Measurements from ENCODE around the gene ELL. TPM values are rescaled to one million over a fixed set of nuclear protein-coding genes. Genes with fewer than 3 reads are reported as not detected.

ELL gene
- total RNA-seq, 1 donor from 2014 or later = 27.0 TPM

- no peak for DNase-seq (ENCODE audit: low spot score)
- intact Hi-C loops (cut with micrococcal nuclease) = loop anchor here (5.0 kb wide), 1 partner anchor 348 kb away; no protein-coding TSS in a partner anchor
- Mint-ChIP-seq H3K27ac (no peak overlapping the region), H3K4me1 (ENCODE audit: low read depth) (peaks cover 15% of the 10 kb centered on the region), H3K36me3 (ENCODE audit: low read depth) (peaks cover 32% of the 10 kb centered on the region), H3K4me3 (ENCODE audit: low read depth) (no peak overlapping the region), H3K9me3 (peaks cover 5% of the 10 kb centered on the region), H3K27me3 (ENCODE audit: low read depth) (no peaks in the 10 kb centered on the region)
These were observed 82.6 kb downstream of the ELL start for GRCh38 chr19:18439025-18439909.

GRCh38 chr19:18438331-18439024, 83.4 kb downstream of the ELL start:
- H3K27me3 Mint-ChIP-seq (ENCODE audit: low read depth) = no peaks in the 10 kb centered on the region
- intact Hi-C loops (cut with micrococcal nuclease) = loop anchor here (5.0 kb wide), 1 partner anchor 349 kb away; no protein-coding TSS in a partner anchor
- peaks cover 5% of the 10 kb centered on the region for H3K9me3 Mint-ChIP-seq
- H3K27ac Mint-ChIP-seq = no peak overlapping the region
- peak overlapping the region; percentile 23 for H3K4me3 Mint-ChIP-seq (ENCODE audit: low read depth)
- peaks cover 27% of the 10 kb centered on the region for H3K36me3 Mint-ChIP-seq (ENCODE audit: low read depth)
- H3K4me1 Mint-ChIP-seq (ENCODE audit: low read depth) = peaks cover 15% of the 10 kb centered on the region
- DNase-seq (ENCODE audit: low spot score) = no peak

GRCh38 chr19:18437491-18438330, 84.2 kb downstream of the ELL start, which contains the start of gene ISYNA1:
Gene ISYNA1 (minus strand): TSS chr19:18438133. CDS start chr19:18437979, 154 bp downstream.
- no peak for DNase-seq (ENCODE audit: low spot score)
- intact Hi-C loops (cut with micrococcal nuclease) = loop anchor here (5.0 kb wide), 1 partner anchor 350 kb away; no protein-coding TSS in a partner anchor
- H3K27ac Mint-ChIP-seq = no peak within 1 kb of the TSS
- peaks cover 22% of the 10 kb centered on the region for H3K36me3 Mint-ChIP-seq (ENCODE audit: low read depth)
- no peaks in the 10 kb centered on the region for H3K27me3 Mint-ChIP-seq (ENCODE audit: low read depth)
- peak within 1 kb of the TSS; percentile 66 for H3K4me3 Mint-ChIP-seq (ENCODE audit: low read depth)
- H3K9me3 Mint-ChIP-seq = peaks cover 5% of the 10 kb centered on the region
- H3K4me1 Mint-ChIP-seq (ENCODE audit: low read depth) = peaks cover 15% of the 10 kb centered on the region

GRCh38 chr19:18436671-18437490, 85.0 kb downstream of the ELL start:
- H3K36me3 Mint-ChIP-seq (ENCODE audit: low read depth) = peaks cover 21% of the 10 kb centered on the region
- peaks cover 11% of the 10 kb centered on the region for H3K4me1 Mint-ChIP-seq (ENCODE audit: low read depth)
- no peak overlapping the region for H3K27ac Mint-ChIP-seq
- H3K4me3 Mint-ChIP-seq (ENCODE audit: low read depth) = peak overlapping the region; percentile 64
- DNase-seq (ENCODE audit: low spot score) = peak; percentile 65
- intact Hi-C loops (cut with micrococcal nuclease) = loop anchor here (5.0 kb wide), 1 partner anchor 350 kb away; no protein-coding TSS in a partner anchor
- no peaks in the 10 kb centered on the region for H3K27me3 Mint-ChIP-seq (ENCODE audit: low read depth)
- no peaks in the 10 kb centered on the region for H3K9me3 Mint-ChIP-seq

- intact Hi-C loops (cut with micrococcal nuclease) = loop anchor here (5.0 kb wide), 1 partner anchor 351 kb away; no protein-coding TSS in a partner anchor
- Mint-ChIP-seq H3K27me3 (ENCODE audit: low read depth) (no peaks in the 10 kb centered on the region), H3K9me3 (no peaks in the 10 kb centered on the region), H3K36me3 (ENCODE audit: low read depth) (peaks cover 23% of the 10 kb centered on the region), H3K27ac (no peak overlapping the region), H3K4me1 (ENCODE audit: low read depth) (peaks cover 11% of the 10 kb centered on the region), H3K4me3 (ENCODE audit: low read depth) (peak overlapping the region; percentile 55)
- DNase-seq (ENCODE audit: low spot score) = no peak
These were observed 85.8 kb downstream of the ELL start for GRCh38 chr19:18435842-18436670.

GRCh38 chr19:18435178-18435841, 86.6 kb downstream of the ELL start:
- no peak for DNase-seq (ENCODE audit: low spot score)
- H3K9me3 Mint-ChIP-seq = no peaks in the 10 kb centered on the region
- H3K27ac Mint-ChIP-seq = no peak overlapping the region
- peaks cover 11% of the 10 kb centered on the region for H3K4me1 Mint-ChIP-seq (ENCODE audit: low read depth)
- H3K36me3 Mint-ChIP-seq (ENCODE audit: low read depth) = peaks cover 23% of the 10 kb centered on the region
- intact Hi-C loops (cut with micrococcal nuclease) = loop anchor here (5.0 kb wide), 1 partner anchor 352 kb away; no protein-coding TSS in a partner anchor
- H3K27me3 Mint-ChIP-seq (ENCODE audit: low read depth) = no peaks in the 10 kb centered on the region
- H3K4me3 Mint-ChIP-seq (ENCODE audit: low read depth) = no peak overlapping the region

- no peak for DNase-seq (ENCODE audit: low spot score)
- H3K27ac Mint-ChIP-seq = no peak overlapping the region
- intact Hi-C loops (cut with micrococcal nuclease) = loop anchor here (5.0 kb wide), 1 partner anchor 353 kb away; no protein-coding TSS in a partner anchor
These were observed 87.3 kb downstream of the ELL start for GRCh38 chr19:18434411-18435175.

GRCh38 chr19:18433735-18434398, 88.0 kb downstream of the ELL start:
- Mint-ChIP-seq H3K27me3 (ENCODE audit: low read depth) (no peaks in the 10 kb centered on the region), H3K36me3 (ENCODE audit: low read depth) (peaks cover 23% of the 10 kb centered on the region), H3K4me1 (ENCODE audit: low read depth) (peaks cover 14% of the 10 kb centered on the region), H3K4me3 (ENCODE audit: low read depth) (no peak overlapping the region), H3K9me3 (no peaks in the 10 kb centered on the region), H3K27ac (no peak overlapping the region)
- intact Hi-C loops (cut with micrococcal nuclease) = no loop called here
- no peak for DNase-seq (ENCODE audit: low spot score)

More at GRCh38 chr19:18434411-18435175, 87.3 kb downstream of the ELL start:
- Mint-ChIP-seq H3K9me3 (no peaks in the 10 kb centered on the region), H3K36me3 (ENCODE audit: low read depth) (peaks cover 23% of the 10 kb centered on the region), H3K4me3 (ENCODE audit: low read depth) (no peak overlapping the region), H3K4me1 (ENCODE audit: low read depth) (peaks cover 14% of the 10 kb centered on the region), H3K27me3 (ENCODE audit: low read depth) (no peaks in the 10 kb centered on the region)

- Mint-ChIP-seq H3K27ac (no peak overlapping the region), H3K4me1 (ENCODE audit: low read depth) (peaks cover 14% of the 10 kb centered on the region), H3K27me3 (ENCODE audit: low read depth) (no peaks in the 10 kb centered on the region), H3K36me3 (ENCODE audit: low read depth) (peaks cover 23% of the 10 kb centered on the region), H3K4me3 (ENCODE audit: low read depth) (no peak overlapping the region), H3K9me3 (no peaks in the 10 kb centered on the region)
- intact Hi-C loops (cut with micrococcal nuclease) = no loop called here
- no peak for DNase-seq (ENCODE audit: low spot score)
These were observed 88.7 kb downstream of the ELL start for GRCh38 chr19:18433015-18433691.
